GM12878 (cell line): ENCODE data around the gene ADAMTS17. TPM values are rescaled to one million over a fixed set of nuclear protein-coding genes. Genes with fewer than 3 reads are reported as not detected.
"Not testable (repeated sequence)": the region's sequence is repeated elsewhere in the genome, so short reads cannot be mapped to it uniquely, and the experiment has no call there.

ENCODE experiments used
- ATAC-seq: fragments of 200-7000 bp; cut with Tn5 transposase; 3 replicates; pipeline ENCODE4 v1.9.1; 2020; ENCODE audit warnings: mild to moderate bottlenecking, moderate library complexity
- BruUV-seq: library from RNA; stranded (reverse); fragments of 400-500 nt; replicated peaks from 2 replicates; lab custom pipeline; 2021; lab: Mats Ljungman, UMichigan
- CTCF ChIA-PET: fragments of 300-600 bp; sonication (Branson Sonifier 250); formaldehyde crosslinking; extraction: SDS; loops from one replicate; lab custom pipeline; 2021; ENCODE audit warnings: inconsistent platforms; lab: Yijun Ruan, JAX
- POLR2A ChIA-PET: fragments of 350-600 bp; formaldehyde crosslinking; extraction: SDS; loops from one replicate; lab custom pipeline; 2021; ENCODE audit warnings: inconsistent platforms; lab: Charles Lee
- RAD21 ChIA-PET: fragments of 300-600 bp; sonication (Branson Sonifier 250); formaldehyde crosslinking; loops from one replicate; lab custom pipeline; 2023; ENCODE audit warnings: antibody characterized with exemption; ENCODE audit not compliant: unreplicated experiment; lab: Charles Lee
- SMC1A ChIA-PET: fragments of 300-600 bp; sonication (Branson Sonifier 250); formaldehyde crosslinking; loops from one replicate; lab custom pipeline; 2023; ENCODE audit not compliant: unreplicated experiment, uncharacterized antibody; lab: Charles Lee
- DNase-seq: peaks from one replicate; pipeline ENCODE4 v3.0.0-alpha.2; 2011; ENCODE audit warnings: low read depth, low spot score
- FAIRE-seq: peaks from 3 replicates; lab custom pipeline; 2011; peaks lifted over from hg19 to GRCh38; lab: Jason Lieb, UNC
- H2AFZ ChIP-seq: 2 replicates; pipeline ENCODE4 v1.6.0; 2011; ENCODE audit warnings: low read depth, low read length, control low read depth; ENCODE audit not compliant: control insufficient read depth
- H3K27ac ChIP-seq: 2 replicates; pipeline ENCODE4 v1.5.1; 2011; ENCODE audit warnings: control low read depth; ENCODE audit not compliant: control insufficient read depth, insufficient read depth
- H3K27me3 ChIP-seq, 2 experiments: replicated peaks in 1 of 2; 2 replicates each; pipeline versions ENCODE4 v1.6.0 to v1.6.1; 2011; ENCODE audit warnings: low read length in 1 of 2; ENCODE audit not compliant: control insufficient read depth in 2 of 2, insufficient read depth in 2 of 2
- H3K36me3 ChIP-seq, 2 experiments: 2 replicates each; pipeline ENCODE4 v1.5.1; 2011; ENCODE audit warnings: low read length in 1 of 2; ENCODE audit not compliant: control insufficient read depth in 2 of 2, insufficient read depth in 2 of 2
- H3K4me1 ChIP-seq: 2 replicates; pipeline ENCODE4 v1.6.1; 2011; ENCODE audit warnings: mild to moderate bottlenecking, low read length, moderate library complexity, mixed read lengths; ENCODE audit not compliant: control insufficient read depth, insufficient read depth
- H3K4me2 ChIP-seq: 2 replicates; pipeline ENCODE4 v1.6.0; 2011; ENCODE audit warnings: control low read depth; ENCODE audit not compliant: control insufficient read depth, insufficient read depth
- H3K4me3 ChIP-seq: fragments of 200-600 bp; sonication (generic); 2 replicates; pipeline ENCODE4 v1.5.1; 2016
- H3K79me2 ChIP-seq: 2 replicates; pipeline ENCODE4 v1.6.0; 2011; ENCODE audit warnings: low read length; ENCODE audit not compliant: control insufficient read depth, insufficient read depth
- H3K9ac ChIP-seq: 2 replicates; pipeline ENCODE4 v1.8.0; 2011; ENCODE audit warnings: low read length, control low read depth, mixed read lengths; ENCODE audit not compliant: control insufficient read depth, insufficient read depth
- H3K9me3 ChIP-seq: replicated peaks from 3 replicates; pipeline ENCODE4 v1.5.1; 2011; ENCODE audit warnings: mild to moderate bottlenecking, low read length; ENCODE audit not compliant: control insufficient read depth, insufficient read depth
- H4K20me1 ChIP-seq: 2 replicates; pipeline ENCODE4 v1.6.0; 2011; ENCODE audit not compliant: control insufficient read depth, insufficient read depth
- HDAC6 ChIP-seq: fragments of 200-600 bp; sonication (generic); IDR thresholded peaks from one replicate; pipeline ENCODE4 v1.8.0; 2017; ENCODE audit warnings: antibody characterized with exemption; ENCODE audit not compliant: unreplicated experiment
- SIN3A ChIP-seq: IDR thresholded peaks from 2 replicates; pipeline ENCODE4 v1.6.1; 2012; ENCODE audit warnings: low read depth, low read length, improper control_type of control experiment
- WGBS: methylation state at CpG from one replicate; pipeline ENCODE4 v1.1.6; 2016; ENCODE audit warnings: low lambda C conversion rate; ENCODE audit not compliant: insufficient replicate concordance, insufficient coverage; ENCODE audit errors: missing lambda C conversion rate; 5-methylcytosine and 5-hydroxymethylcytosine counted together
- in situ Hi-C: fragments of 300-500 bp; cut with MboI; formaldehyde crosslinking; loops from 9 replicates; pipeline ENCODE4 v1.14.3; 2018; ENCODE audit warnings: mixed read lengths
- intact Hi-C: fragments of 100-400 bp; cut with micrococcal nuclease; formaldehyde crosslinking; loops from one replicate; pipeline ENCODE4 v1.14.2; 2022; ENCODE audit not compliant: unreplicated experiment
- polyA plus RNA-seq, 11 experiments: library from polyadenylated mRNA; depleted of rRNA in 4 of 11; unstranded in 6 of 11; stranded (reverse) in 5 of 11; fragments of >200 nt; fragmentation: Nextera tagmentation in 4 of 11; fragmentation: Illumina TruSeq in 1 of 11; extraction: Ambion mirVana in 4 of 11; extraction: Trizol in 1 of 11; gene quantifications; 1 replicate in 1 of 11; 2 replicates in 10 of 11; pipeline versions ENCODE4 v1.2.1 to v1.2.3, GENCODE V29; 2011 to 2016; ENCODE audit warnings: inconsistent platforms in 2 of 11, missing spikeins in 2 of 11, low read depth in 1 of 11
- total RNA-seq, 4 experiments: library from RNA; depleted of rRNA in 3 of 4; stranded (reverse); fragments of >200 nt in 3 of 4; fragmentation: Illumina TruSeq in 1 of 4; extraction: Trizol in 1 of 4; gene quantifications; 2 replicates each; pipeline versions ENCODE4 v1.2.1 to v1.2.3, GENCODE V29; 2013 to 2021
- TF ChIP-seq, protein P1 (sequence below): IDR thresholded peaks from 2 replicates; pipeline ENCODE4 v1.6.1; 2012; ENCODE audit warnings: low read depth, low read length, improper control_type of control experiment
- TF ChIP-seq, protein P2 (sequence below): IDR thresholded peaks from 2 replicates; pipeline ENCODE4 v1.6.1; 2012; ENCODE audit warnings: low read length, inconsistent platforms

ADAMTS17 gene
- total and polyA plus RNA-seq, 10 of the 15 experiments (the other 5 are each of a cell fraction or from before 2014, with no cell fraction given), result 0.04 to 0.50 (median 0.10) TPM; not detected in 4

DNA sequence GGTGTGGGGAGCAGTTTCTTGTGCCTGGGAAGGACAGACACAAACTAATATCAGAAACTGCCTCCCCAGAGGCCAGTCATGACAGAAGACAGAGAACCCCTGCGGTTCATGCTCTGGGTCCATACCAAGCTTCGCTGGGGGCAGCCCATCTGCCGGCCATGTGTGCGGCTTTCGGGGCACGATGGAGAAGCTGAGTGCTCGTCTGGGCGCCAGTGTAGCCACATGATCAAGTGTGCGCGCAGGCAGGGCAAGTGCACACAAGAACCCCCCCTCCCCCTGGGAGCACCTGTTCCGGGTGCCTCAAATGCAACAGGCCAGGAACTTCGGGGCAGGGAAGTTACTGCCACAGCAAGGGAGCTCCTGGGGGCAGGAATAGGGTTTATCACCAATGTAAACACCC, 1.8 kb downstream of the ADAMTS17 start (continued):
- TF ChIP-seq SIN3A, result no peak
- TF ChIP-seq, protein P1, sequence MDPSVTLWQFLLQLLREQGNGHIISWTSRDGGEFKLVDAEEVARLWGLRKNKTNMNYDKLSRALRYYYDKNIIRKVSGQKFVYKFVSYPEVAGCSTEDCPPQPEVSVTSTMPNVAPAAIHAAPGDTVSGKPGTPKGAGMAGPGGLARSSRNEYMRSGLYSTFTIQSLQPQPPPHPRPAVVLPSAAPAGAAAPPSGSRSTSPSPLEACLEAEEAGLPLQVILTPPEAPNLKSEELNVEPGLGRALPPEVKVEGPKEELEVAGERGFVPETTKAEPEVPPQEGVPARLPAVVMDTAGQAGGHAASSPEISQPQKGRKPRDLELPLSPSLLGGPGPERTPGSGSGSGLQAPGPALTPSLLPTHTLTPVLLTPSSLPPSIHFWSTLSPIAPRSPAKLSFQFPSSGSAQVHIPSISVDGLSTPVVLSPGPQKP, result no peak
- TF ChIP-seq HDAC6, result no peak
- TF ChIP-seq, protein P2, sequence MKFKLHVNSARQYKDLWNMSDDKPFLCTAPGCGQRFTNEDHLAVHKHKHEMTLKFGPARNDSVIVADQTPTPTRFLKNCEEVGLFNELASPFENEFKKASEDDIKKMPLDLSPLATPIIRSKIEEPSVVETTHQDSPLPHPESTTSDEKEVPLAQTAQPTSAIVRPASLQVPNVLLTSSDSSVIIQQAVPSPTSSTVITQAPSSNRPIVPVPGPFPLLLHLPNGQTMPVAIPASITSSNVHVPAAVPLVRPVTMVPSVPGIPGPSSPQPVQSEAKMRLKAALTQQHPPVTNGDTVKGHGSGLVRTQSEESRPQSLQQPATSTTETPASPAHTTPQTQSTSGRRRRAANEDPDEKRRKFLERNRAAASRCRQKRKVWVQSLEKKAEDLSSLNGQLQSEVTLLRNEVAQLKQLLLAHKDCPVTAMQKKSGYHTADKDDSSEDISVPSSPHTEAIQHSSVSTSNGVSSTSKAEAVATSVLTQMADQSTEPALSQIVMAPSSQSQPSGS, result no peak

DNA sequence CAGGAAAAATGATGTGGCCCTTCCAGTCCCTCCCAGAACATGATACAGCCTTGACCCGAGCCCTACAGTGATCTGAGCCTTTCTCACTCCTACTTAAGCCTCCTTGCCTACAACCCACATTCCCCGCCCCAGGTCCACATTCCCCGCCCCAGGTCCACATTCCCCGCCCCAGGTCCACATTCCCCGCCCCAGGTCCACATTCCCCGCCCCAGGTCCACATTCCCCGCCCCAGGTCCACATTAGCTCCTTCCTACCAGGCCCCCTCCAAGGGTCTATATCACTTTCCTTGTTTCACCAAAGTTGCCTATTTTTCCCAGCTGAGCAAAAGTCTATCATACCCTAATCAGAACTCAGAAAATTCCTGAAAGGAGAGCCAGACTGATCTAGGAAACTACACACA, 2.3 kb downstream of the ADAMTS17 start:
- H3K9me3 ChIP-seq, H3K4me1 ChIP-seq, in situ Hi-C loops, ATAC-seq, FAIRE-seq, intact Hi-C loops, H4K20me1 ChIP-seq, SMC1A ChIA-PET, H3K4me3 ChIP-seq, H3K79me2 ChIP-seq, H3K9ac ChIP-seq, H2AFZ ChIP-seq, H3K27me3 ChIP-seq, BruUV-seq, DNase-seq, H3K4me2 ChIP-seq, H3K36me3 ChIP-seq, H3K27ac ChIP-seq: not testable (repeated sequence)
- 0% methylated on average over 1 of the region's 7 CpGs for WGBS
- ChIA-PET RAD21 (interaction anchor here (0.8 to 2.1 kb wide), 2 partner anchors 407 to 411 kb away, joined by 3 to 6 read pairs; no protein-coding TSS in a partner anchor), CTCF (interaction anchor here (1.1 to 3.3 kb wide), 4 partner anchors 11 to 411 kb away, joined by 3 to 17 read pairs (median 6); no protein-coding TSS in a partner anchor), POLR2A (interaction anchor here (1.4 kb wide), 1 partner anchor 410 kb away, joined by 3 read pairs; no protein-coding TSS in a partner anchor)
